ENCODE results near the gene DYDC1. TPM values are rescaled to one million over a fixed set of nuclear protein-coding genes. Genes with fewer than 3 reads are reported as not detected.
A peak's percentile ranks its signal among the peaks of the same experiment; 100 is the strongest.

DYDC1 gene
- total and polyA plus RNA-seq, 2 of the 13 experiments (the other 11 are each of a cell fraction or from before 2014, with no cell fraction given), result not detected

DNA sequence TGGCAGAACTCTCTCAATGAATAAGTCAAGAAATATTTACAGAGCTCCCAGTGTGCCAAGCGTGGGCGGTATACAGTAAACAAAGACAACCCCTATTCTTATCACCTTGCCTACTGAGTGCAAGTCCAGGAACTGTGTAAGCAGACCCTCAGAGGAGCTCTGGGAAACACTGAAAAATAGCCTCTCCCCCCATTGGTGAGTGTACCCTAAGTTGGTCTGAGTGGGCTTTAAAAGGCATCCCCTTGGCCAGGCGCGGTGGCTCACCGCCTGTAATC is 1.2 kb upstream of the DYDC1 start (continued):
- TF ChIP-seq ZUFSP (CRISPR knock-in tag; IDR thresholded peaks at IDR 0.05; ENCODE audit: borderline replicate concordance) (no peak), SUZ12 (IDR thresholded peaks at IDR 0.05; ENCODE audit: low read depth, low read length) (no peak)

DNA sequence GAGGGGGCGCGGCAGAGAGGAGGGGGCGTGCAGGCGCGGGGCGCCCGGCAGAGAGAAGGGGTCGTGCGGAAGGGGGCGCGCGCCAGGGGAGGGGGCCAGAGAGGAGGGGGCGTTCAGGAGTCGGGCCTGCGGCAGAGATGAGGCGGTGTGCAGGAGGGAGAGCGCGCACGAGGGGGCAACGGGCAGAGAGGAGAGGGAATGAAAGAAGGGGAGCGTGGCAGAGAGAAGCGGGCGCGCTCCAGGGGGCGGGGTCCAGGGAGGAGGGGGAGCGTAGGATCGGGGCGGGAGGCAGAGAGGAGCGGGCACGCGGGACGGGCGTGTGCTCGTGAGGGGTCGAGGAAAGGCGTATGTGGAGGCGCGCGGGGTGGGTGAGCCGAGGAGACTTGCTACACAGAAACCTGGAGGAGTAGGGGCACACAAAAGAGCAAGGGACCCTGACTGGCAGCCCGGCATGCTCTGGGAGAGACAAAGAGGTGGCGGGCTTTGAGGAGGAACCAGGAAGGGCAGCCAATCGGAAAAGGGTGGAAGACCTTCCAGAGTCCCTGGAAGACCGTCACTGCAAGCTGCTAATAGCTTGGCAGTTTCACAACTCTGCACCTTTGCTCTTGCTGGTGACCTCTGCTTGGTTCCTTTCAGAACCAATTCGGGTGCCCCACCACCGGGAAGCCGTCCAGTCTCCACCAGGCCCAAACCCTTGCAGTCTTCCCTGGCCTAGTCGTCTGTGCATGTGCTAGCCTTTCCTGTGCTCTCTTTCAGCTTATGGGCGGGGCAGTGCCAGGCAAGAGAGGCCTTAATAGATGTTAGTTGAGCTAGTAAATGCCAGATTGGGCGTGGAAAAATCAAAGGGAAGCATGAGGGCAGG is 665 bp upstream of the DYDC1 start:
- peaks cover 15% of the 10 kb centered on the region for H3K4me1 ChIP-seq (ENCODE audit: insufficient read depth, low read length)
- no peaks in the 10 kb centered on the region for H3K36me3 ChIP-seq (replicated peaks in 1 of 2; ENCODE audit: control insufficient read depth in 1 of 2, insufficient read depth in 2 of 2, low read length in 2 of 2)
- no peak overlapping the region; a peak in 1 of 6 replicates for H3K4me3 ChIP-seq (replicated peaks in 1 of 3; ENCODE audit: insufficient read depth in 1 of 3, low read depth in 2 of 3, low read length in 3 of 3)
- H4K20me1 ChIP-seq (ENCODE audit: insufficient read depth, low read length), result no peaks in the 10 kb centered on the region
- H3K79me2 ChIP-seq (ENCODE audit: insufficient read depth, low read length), result no peaks in the 10 kb centered on the region
- POLR2A ChIA-PET, result no interaction called here
- ATAC-seq, result peak; percentile 67
- H3K27ac ChIP-seq (ENCODE audit: extremely low read length, insufficient read depth, low read length), result no peak overlapping the region
- H2AFZ ChIP-seq (ENCODE audit: low read length), result no peak overlapping the region
- CTCF ChIA-PET (ENCODE audit: low intra/inter-chr PET ratio, low total read pairs), result no interaction called here
- no peaks in the 10 kb centered on the region for H3K27me3 ChIP-seq (ENCODE audit: control insufficient read depth in 1 of 2, insufficient read depth in 2 of 2, low read length in 2 of 2)
- peak overlapping the region; percentile 47 for H3K4me2 ChIP-seq (ENCODE audit: low read depth, low read length)
- TF ChIP-seq EEA1 (CRISPR knock-in tag; IDR thresholded peaks at IDR 0.05; ENCODE audit: borderline replicate concordance) (no peak), CEBPB (IDR thresholded peaks at IDR 0.05; ENCODE audit: borderline replicate concordance, low read depth, low read length) (peak; percentile 8; the same call in 1 of the 2 replicates), ZNF546 (CRISPR knock-in tag; conservative IDR thresholded peaks at IDR 0.05) (no peak), NR2F6 (IDR thresholded peaks at IDR 0.05) (no peak), NR2F6 (CRISPR knock-in tag; IDR thresholded peaks at IDR 0.05) (no peak), DR1 (CRISPR knock-in tag; IDR thresholded peaks at IDR 0.05) (no peak), ZFY (CRISPR knock-in tag; IDR thresholded peaks at IDR 0.05) (0 out of 2 replicates have a peak, but pooled peaks have one; percentile 24), MYC (CRISPR knock-in tag; IDR thresholded peaks at IDR 0.05; ENCODE audit: borderline replicate concordance) (0 out of 2 replicates have a peak, but pooled peaks have one; percentile 17), DDIT3 (CRISPR knock-in tag; IDR thresholded peaks at IDR 0.05) (no peak), HNF4G (IDR thresholded peaks at IDR 0.05; ENCODE audit: borderline replicate concordance, low read depth, low read length) (0 out of 2 replicates have a peak, but pooled peaks have one; percentile 30), HNF4G (CRISPR knock-in tag; IDR thresholded peaks at IDR 0.05; ENCODE audit: borderline replicate concordance, low read depth) (no peak)
- TF ChIP-seq, protein P1, sequence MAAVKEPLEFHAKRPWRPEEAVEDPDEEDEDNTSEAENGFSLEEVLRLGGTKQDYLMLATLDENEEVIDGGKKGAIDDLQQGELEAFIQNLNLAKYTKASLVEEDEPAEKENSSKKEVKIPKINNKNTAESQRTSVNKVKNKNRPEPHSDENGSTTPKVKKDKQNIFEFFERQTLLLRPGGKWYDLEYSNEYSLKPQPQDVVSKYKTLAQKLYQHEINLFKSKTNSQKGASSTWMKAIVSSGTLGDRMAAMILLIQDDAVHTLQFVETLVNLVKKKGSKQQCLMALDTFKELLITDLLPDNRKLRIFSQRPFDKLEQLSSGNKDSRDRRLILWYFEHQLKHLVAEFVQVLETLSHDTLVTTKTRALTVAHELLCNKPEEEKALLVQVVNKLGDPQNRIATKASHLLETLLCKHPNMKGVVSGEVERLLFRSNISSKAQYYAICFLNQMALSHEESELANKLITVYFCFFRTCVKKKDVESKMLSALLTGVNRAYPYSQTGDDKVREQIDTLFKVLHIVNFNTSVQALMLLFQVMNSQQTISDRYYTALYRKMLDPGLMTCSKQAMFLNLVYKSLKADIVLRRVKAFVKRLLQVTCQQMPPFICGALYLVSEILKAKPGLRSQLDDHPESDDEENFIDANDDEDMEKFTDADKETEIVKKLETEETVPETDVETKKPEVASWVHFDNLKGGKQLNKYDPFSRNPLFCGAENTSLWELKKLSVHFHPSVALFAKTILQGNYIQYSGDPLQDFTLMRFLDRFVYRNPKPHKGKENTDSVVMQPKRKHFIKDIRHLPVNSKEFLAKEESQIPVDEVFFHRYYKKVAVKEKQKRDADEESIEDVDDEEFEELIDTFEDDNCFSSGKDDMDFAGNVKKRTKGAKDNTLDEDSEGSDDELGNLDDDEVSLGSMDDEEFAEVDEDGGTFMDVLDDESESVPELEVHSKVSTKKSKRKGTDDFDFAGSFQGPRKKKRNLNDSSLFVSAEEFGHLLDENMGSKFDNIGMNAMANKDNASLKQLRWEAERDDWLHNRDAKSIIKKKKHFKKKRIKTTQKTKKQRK (IDR thresholded peaks at IDR 0.05; ENCODE audit: low read length), result no peak
- TF ChIP-seq, protein P2, sequence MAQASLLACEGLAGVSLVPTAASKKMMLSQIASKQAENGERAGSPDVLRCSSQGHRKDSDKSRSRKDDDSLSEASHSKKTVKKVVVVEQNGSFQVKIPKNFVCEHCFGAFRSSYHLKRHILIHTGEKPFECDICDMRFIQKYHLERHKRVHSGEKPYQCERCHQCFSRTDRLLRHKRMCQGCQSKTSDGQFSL (CRISPR knock-in tag; IDR thresholded peaks at IDR 0.05), result no peak
- H3K9me3 ChIP-seq (ENCODE audit: low read length), result no peaks in the 10 kb centered on the region
- FAIRE-seq, result no peak
- in situ Hi-C loops (cut with HindIII; ENCODE audit: extremely low pct_ligation_motif_present, low pct_unique_long_range_greater_than_20kb), result no loop called here
- no peak for DNase-seq (ENCODE audit: low spot score)
- BruUV-seq (replicated peaks), result no TSS peak
- intact Hi-C loops (cut with micrococcal nuclease; ENCODE audit: unreplicated experiment), result no loop called here
- no peak overlapping the region for H3K9ac ChIP-seq (ENCODE audit: insufficient read depth, low read depth, low read length)
- WGBS (ENCODE audit: low lambda C conversion rate), result 86% methylated on average over 47 of the region's 50 CpGs

All from HepG2 (cell line).